GM18505 (cell line): Measurements from ENCODE around the gene UPF1.
"Not testable (repeated sequence)": the region's sequence is repeated elsewhere in the genome, so short reads cannot be mapped to it uniquely, and the experiment has no call there.

Source experiments
- ATAC-seq: cut with Tn5 transposase; IDR thresholded peaks from one replicate; pipeline ENCODE4 v1.9.1; 2021; ENCODE audit not compliant: unreplicated experiment
- POLR2A ChIP-seq: IDR thresholded peaks from 4 replicates; pipeline ENCODE4 v1.6.1; 2011; ENCODE audit warnings: borderline replicate concordance; ENCODE audit not compliant: insufficient read depth, insufficient read length; ENCODE audit errors: extremely low read depth

Gene UPF1

DNA sequence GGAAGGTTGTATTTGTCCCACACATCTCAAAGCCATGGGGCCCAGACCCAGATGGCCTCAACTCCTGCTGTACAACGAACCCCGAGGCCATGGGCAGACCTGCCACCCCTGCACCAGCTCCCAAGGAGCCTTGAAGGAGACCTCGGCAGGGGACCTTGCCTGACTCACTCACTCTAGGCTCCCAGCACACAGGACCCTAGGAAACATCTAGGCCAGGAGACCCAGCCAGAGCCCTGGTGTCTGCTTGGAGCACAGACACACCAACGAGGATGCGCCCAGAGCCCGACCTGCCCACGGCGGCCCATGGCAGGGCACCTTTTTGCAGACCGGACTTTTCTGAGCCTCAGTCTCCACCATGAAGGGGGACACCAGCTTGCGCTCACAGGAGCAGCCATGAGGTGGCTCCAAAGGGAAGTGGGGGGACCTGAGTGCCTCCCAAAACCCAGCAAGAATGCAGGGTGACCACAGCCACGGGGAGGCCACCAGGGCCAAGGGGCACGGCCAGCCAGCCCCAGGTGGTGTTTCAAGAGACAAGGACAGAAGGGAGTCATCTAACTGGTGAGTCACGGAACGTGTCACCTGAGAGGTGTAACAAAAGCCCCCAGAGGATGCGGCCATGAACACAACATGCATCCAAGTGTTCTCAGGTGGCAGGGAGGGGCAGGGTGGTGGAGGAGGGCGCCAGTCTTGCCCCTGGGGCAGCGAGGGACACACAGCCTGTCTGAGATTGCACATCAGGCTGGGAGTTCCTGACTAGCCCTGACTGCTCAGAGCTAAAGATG is 69.1 kb downstream of the UPF1 start:
- no peak for ATAC-seq
- TF ChIP-seq POLR2A: no peak

DNA sequence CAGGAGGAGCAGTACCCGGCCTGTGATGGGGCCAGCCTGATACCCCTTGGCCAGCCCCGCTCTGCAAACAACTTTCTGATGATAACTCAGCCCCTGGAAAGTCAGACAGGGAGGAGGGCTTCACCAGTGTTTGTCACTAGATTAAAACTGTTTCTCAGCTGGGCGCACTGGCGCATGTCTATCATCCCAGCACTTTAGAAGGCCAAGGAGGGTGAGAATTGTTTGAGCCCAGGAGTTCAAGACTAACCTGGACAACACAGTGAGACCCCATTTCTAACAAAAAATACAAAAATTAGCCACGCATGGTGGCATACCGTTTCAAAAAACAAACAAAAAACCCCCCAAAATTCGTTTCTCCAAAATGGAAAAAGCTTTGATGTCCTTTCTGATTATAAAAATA is 69.7 kb downstream of the UPF1 start:
- TF ChIP-seq POLR2A: no peak
- ATAC-seq: no peak

DNA sequence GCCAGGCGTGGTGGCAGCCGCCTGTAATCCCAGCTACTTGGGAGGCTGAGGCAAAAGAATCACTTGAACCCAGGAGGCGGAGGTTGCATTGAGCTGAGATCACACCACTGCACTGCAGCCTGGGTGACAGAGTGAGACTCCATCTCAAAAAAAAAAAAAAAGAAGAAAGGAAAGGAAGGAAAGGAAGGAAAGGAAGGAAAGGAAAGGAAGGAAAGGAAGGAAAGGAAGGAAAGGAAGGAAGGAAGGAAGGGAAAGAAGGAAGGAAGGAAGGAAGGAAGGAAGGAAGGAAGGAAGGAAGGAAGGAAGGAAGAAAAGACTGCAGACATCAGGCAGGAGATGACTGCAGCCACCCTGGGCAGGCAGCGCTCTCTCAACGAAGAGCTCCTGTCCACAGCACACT is 70.8 kb downstream of the UPF1 start:
- not testable (repeated sequence) for ATAC-seq

DNA sequence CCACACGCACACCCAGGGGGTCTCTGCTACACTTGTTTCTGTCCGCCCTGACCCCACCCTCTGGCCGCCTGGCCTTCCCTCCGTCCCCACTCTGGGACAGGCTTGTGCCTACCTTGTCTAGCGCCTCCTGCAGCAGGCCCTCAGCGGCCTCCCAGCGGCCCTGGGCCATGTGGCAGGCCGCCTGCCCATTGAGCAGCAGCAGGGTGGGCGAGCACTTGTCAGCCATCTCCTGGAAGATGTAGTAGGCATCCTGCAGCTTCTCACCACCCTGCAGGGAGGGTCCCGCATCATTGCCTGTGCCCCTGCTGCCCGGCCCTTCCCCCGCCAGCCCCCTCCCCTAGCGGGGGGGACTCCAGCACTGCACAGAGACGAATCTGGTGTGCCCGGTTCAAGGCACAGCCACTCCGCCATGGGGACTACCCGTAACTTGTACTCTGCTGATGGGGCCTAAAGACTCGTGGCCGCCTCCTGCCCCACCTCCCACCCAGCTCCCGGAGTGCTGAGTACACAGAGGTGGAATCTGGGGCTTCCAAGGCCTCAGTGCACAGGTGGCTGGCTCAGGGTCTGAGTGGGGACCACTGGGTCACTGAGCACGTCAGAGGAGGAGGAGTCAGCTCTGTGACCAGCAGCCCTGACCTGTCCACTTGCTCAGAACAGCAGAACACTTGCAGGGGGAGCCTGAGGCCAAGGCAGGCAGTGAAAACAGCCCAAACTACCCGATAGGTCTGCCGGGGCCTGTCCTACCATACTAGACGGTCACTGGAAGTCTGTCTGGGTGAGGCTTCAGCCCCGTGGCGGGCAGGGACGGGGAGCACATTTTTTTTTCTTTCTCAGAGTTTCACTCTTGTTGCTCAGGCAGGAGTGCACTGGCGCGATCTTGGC is 71.6 kb downstream of the UPF1 start:
- TF ChIP-seq POLR2A: no peak
- ATAC-seq: no peak

DNA sequence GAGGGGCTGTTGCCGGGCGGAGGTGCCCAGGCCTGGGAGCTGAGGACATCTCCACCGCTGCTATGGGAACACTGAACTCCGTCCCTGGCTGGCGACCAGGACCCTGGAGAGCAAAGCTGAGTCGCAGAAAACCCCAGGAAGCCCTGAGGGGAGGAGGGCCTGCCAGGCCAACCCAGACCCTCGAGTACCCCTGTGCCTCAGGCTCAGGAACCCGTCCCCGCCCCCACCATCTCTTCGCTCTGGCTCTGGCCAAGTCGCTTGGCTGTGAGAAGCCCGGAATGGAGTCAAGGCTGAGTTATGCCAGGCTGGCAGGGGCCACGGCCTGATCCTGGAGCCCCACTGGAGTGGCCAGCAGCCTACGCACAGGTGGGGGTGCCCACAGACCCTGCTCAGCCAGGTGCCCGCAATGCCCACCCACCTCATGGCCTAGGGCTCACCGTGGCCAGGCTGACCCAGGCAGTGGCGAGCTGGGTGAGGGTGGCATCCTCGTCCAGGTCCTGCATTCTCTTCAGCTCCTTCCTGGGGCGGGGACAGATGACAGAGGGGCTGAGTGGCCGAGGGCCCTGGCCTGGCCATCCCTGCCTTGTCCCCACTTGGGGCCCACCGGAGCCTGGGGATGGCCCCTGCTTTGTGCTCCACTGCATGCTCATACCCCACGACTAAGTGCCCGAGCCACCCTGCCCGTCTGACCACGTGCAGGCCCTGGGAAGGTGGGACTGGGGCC is 72.7 kb downstream of the UPF1 start:
- ATAC-seq: no peak
- no peak for TF ChIP-seq POLR2A

DNA sequence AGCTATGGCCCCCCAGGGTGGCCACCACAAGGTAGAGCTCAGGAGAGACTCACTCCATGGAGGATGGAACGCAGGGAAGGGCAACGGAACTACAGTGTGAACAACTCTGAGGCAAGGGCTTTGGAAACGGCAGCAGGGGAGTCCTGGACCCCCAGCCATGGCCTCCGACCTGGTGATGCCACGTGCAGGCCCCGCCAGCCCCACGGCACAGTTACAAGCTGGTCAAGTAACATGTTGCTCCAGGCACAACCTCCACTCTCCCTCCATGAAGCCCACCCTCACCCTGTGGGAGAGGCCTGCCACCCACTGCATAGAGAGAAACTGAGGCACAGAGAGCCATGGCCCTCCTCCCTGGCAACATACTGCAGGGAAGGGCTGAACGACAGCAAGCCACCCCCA is 73.3 kb downstream of the UPF1 start:
- TF ChIP-seq POLR2A: no peak
- no peak for ATAC-seq

DNA sequence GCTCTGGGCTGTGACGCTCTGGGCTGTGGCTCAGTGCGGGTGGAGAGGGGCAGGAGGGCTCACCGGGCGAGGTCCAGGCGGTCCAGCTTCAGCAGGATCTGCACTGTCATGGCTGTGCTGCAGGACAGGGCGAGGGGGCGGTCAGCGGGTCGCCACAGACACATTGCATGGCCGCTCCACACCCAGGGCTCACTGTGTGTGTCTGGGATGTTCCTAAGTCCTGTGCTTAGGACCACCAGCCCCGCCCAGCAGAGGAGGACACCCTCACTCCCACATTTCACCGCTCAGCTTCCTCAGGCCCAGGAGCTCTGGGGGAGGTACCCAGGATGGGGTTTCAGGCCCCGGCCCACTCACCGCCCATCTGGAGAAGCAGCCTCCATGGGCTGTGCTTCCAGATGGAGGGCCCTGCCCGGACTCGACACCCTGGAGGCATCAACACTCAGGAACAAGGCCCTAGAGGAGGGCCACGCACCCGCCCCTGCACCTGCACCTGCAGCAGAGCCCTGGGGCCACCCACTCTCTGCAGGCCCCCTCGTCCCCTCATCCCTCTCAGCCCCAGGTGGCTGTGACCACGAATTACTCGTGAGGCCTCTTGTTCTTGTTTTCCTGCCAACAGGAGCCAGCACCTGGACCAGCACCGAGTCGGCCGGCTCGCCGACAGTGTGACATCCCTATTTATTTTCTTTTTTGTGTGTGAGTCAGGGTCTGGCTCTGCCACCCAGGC is 73.9 kb downstream of the UPF1 start:
- ATAC-seq: no peak
- no peak for TF ChIP-seq POLR2A

DNA sequence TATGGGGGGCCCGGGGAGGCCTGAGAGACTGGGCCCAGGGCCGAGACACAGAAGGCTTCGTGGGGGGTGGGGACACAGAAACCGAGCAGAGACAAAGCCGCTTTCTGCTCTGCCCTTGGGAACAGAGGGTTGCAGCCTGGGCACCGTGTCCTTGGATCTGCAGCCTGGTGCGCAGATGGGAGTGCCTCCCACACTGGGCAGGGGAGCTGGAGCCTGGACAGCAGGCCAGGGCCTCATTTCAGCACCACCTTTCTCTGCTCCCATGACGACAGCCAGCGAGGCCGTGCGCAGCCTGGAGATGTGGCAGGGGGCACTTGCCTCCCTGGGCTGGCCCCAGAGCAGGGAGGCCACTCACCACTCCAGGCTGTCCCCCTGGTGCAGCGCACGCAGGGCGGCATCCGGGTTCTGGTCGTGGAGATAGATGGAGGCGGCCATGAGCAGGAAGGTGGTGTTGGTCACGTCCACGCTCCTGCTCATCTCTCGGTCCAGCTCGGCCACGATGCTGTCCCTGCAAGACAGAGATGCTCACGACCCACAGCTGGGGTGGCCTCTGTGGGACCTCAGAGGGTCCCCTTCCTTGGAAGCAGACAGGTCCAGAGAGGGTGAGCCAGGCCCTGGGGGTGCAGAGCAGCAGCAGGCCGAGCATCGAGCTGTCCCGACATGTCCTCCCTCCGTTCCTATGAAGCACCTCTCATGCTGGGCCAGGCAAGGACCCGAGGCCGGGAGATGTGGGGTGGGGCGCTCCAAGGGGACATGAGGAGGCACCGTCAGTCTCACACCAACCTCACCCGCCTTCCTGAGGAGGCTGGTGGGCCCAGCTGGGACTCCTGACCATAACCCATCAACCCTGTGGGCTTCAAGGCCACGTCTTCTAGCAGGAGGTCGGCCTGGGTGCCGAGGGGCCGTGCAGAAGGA is 75.1 kb downstream of the UPF1 start:
- no peak for TF ChIP-seq POLR2A
- no peak for ATAC-seq

DNA sequence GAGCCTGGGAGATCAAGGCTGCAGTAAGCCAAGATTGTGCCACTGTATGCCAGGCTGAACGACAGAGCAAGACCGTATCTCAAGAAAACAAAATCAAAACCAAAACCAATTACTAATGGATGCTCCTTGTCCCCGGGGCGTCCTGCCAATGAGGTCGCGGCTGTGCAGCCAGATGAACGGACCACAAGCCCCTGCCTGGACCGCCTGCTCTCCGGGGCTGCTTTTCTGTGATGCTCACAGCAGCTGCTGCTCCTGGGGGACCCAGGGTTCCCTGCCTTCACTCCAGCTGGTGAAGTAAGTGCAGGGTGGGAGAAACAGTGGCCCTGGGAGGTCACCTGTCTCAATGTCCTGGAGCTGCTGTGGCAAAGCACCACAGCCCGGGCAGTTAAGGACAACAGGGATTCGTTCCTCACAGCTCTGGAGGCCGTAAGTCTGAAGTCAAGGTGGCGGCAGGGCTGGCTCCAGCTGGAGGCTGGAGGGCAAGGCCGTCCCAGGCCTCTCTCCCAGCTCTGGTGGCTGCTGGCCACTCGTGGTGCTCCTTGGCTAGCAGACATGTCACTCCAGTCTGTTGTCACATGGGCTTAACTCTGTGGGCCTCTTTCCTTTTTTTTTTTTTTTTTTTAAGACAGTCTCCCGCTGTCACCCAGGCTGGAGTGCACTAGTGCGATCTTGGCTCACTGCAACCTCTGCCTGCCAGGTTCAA is 77.3 kb downstream of the UPF1 start:
- TF ChIP-seq POLR2A: no peak
- ATAC-seq: no peak

DNA sequence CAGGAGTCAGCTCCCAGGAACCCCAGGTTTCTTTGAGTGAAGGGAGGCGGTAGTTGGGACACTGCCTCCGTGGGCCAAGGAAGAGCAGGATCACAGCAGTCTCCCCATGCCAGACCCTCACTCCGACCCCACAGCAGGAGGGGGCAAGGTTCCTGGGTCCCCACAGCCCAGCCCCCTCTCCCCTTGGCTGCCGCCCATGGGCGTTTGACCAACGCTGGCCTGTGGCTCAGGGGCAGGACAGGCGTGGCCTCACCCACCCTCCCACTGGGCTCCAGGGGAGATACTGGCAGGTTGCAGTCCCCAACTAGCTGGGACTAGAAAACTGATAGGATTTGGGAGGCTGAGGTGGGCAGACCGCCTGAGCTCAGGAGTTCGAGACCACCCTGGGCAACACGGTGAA is 78.3 kb downstream of the UPF1 start:
- TF ChIP-seq POLR2A: no peak
- no peak for ATAC-seq

DNA sequence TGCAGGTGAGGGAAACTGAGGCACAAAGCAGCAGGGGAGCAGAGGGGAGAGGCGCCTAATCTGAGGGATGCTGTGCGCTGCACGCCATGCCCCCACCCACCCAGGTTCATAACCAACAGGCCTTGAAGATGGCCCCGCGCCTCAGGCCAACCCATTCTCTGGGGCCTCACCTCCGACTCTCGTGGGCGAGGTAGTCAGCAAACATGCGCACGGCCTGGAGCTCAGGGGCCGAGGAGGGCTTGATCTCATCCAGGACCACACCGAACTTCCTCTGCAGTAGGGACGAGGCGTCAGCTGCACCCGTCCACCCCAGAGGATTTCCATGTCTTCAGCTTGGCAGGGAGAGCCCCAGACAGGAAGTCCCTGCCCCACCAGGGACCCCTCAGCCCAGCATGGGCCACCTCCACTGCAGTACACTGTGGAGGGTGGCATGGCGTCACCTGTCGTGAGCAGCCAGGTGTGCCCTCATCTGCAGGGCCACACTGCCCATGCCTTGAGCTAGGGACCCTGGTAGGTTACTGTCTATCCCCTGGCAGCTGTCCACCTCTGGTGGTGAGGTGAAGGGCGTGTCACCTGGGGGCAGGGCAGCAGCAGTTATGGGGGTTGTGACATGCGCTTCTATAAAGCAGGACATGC is 79.2 kb downstream of the UPF1 start:
- TF ChIP-seq POLR2A: no peak
- no peak for ATAC-seq
